Measurements from ENCODE around the gene SNTN.

The SNTN gene

DNA sequence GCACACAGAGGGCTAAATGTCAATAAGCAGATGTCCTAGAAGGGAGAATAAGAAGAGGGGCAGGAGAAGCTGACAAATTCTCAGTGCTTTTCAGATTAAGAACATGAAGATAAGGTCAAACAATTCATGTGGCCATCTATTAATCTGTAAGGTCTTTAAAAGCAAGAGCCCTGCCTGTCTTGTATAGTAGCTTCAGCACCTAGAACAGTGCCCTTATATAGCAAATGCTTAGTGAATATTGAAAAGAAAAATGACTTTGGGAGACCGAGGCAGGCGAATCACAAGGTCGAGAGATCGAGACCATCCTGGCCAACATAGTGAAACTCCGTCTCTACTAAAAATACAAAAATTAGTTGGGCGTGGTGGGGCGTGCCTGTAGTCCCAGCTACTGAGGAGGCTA lies 18.1 kb downstream of the SNTN start:
- in situ Hi-C loops (cut with HindIII; ENCODE audit: low sequenced_read_pairs): loop anchor here (25.0 kb wide), 1 partner anchor 142 kb away; the partner anchor contains the start of gene C3orf49

DNA sequence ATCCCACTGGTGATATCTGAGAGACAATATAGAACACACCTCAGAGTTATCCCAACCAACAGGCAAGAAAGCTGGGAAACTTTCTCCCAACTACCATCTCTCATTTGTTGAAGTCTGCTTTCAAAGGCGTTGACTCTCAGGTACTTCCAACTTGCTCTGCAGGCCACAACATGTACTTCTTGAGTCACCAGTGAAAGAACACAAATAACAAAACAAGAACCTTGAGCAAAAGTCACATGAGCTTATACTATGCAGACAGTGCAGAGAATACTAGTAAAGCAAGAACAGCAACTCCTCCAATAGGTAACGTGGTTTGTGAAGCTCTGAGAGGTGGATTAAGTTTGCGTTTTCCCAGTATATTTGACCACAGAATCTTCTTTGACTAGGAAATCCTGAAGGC lies 20.6 kb downstream of the SNTN start:
- in situ Hi-C loops (cut with HindIII; ENCODE audit: low sequenced_read_pairs): loop anchor here (25.0 kb wide), 1 partner anchor 139 kb away; the partner anchor contains the start of gene C3orf49

DNA sequence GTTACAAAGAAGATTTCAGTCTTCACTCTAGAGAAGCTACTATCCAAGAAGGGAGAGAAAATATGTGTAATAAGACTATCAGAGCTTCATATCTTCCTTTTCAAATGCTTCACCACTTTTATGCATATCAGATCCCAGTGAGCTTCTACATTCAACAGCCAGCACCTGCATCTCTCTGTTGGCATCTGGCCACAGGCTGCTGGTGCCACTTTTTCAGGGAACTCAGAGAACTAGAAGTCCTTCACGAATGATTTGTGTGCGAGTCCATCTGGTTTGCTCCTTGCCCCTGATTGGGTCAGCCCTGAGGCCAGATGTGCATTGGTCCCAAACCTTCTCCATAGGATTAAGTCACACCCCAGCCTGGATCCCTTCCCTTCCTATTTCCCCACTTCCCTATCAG lies 22.1 kb downstream of the SNTN start:
- in situ Hi-C loops (cut with HindIII; ENCODE audit: low sequenced_read_pairs): loop anchor here (25.0 kb wide), 1 partner anchor 138 kb away; the partner anchor contains the start of gene C3orf49

DNA sequence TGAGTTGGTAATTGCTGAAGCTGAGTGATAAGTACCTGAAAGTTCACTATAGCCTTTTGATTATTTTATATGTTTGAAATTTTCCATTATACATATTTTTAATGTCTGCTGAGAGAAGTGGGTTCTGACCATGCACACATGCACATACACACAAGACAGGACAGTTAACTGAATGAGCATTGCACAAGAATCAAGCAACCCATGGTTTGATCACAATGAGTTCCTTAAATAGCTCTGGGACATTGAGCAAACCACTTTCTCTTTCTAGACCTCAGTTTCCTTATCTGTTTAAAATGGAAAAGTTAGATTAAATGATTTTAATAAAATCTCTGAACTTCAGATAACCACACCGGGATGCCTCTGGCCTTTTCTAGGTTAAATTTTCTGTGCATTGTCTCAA lies 26.7 kb downstream of the SNTN start:
- in situ Hi-C loops (cut with HindIII; ENCODE audit: low sequenced_read_pairs): loop anchor here (5.0 kb wide), 1 partner anchor 62 kb away; no protein-coding TSS in a partner anchor

DNA sequence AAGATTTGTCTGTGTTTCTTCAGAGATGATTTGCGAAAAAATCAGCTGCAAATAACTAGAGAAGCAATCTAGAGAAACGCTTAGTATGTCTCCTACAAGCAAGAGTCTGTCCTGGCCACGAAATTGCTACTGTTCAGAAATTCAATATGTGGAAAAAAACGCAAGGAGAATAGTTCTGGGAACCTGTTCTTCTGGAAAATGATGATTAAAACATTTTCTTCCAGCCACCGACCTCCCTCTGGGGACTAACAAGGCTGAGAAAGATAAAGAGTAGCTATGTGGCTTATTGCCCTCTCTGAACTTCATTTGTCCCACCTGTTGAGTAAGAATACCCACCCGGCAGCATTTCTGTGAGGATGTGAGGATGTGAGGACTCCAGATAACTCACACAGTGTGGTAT lies 31.6 kb downstream of the SNTN start:
- in situ Hi-C loops (cut with HindIII; ENCODE audit: low sequenced_read_pairs): no loop called here

DNA sequence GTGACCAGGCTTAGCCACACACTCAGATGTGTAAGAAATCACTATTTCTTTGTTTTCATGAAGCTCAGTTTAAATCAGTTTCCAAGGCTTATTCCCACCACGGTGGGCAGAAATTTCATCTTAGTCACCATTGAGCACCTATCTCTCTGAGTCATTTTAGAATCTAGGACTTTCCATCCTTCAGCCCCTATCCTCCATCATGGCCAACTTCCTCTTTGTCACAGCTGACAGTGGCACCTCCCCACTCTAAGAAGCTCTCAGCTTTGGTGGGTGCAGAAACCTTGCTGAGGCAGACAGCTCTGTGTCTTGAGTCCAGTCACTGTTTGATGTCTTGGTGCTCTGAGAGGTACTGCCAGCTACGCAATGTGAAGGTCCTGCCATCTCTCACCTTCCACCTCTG lies 32.9 kb downstream of the SNTN start:
- in situ Hi-C loops (cut with HindIII; ENCODE audit: low sequenced_read_pairs): no loop called here

DNA sequence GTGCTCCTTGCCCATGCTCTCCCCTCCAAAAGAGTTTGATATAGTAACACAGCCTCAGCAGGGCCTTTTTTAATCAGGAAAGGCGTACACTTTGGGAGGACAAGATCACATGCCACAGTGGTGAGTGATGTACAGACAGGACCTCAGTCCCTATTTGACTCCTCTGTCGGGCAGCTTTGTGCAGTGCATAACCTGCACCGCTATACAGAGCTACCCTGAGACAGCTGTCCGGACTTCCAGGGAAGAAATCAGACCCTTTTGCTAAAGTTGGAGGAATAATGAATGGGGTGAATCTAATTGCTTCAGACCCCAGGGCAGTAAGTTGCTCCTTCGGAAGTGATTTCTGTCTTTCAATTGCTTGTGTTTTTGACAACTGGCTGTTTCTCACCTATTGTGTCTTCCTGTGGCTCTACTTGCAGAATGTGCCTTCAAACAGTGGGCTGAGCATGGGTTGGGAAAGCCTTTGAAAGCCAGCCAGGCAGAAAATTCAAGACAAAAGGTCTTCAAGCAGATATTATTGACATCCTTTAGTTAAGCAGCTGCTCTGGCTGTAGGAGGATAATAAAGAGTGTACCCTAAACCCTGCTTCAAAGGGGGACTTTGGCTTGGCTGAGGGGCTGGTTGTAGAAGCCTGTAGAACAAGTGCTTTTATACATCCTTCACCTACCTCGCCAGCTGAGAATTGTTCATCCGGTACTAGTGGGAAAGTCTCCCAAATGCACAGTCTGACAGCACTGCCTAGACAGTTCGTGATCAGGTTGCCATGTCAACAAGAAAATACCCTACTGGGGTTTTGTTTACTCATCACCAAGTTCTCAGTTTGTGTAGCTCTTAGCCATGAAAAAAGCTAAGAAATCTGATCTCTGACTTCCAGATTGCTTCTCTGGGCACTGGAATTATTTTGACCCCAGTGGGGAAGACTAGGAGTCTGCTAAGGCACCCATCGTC lies 35.1 kb downstream of the SNTN start:
- in situ Hi-C loops (cut with HindIII; ENCODE audit: low sequenced_read_pairs): no loop called here

DNA sequence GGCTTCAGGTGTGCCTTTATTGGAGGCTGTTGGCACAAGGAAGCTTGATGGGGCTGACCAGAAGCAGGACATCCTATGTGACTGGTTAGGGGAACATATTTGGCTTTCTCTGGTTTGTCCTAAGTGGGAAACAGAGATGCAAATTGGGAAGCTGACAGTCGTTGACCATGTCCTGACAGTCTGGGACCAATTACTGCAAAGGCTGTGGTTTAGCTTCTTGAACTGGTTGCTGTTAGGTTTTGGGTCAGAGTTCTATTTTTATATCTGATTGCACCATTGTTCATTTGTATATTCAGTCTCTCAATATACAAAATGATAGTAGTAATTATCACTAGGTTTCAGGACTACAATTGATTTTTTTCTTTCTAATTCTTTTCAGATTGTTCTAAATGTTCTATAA lies 36.8 kb downstream of the SNTN start:
- in situ Hi-C loops (cut with HindIII; ENCODE audit: low sequenced_read_pairs): no loop called here

DNA sequence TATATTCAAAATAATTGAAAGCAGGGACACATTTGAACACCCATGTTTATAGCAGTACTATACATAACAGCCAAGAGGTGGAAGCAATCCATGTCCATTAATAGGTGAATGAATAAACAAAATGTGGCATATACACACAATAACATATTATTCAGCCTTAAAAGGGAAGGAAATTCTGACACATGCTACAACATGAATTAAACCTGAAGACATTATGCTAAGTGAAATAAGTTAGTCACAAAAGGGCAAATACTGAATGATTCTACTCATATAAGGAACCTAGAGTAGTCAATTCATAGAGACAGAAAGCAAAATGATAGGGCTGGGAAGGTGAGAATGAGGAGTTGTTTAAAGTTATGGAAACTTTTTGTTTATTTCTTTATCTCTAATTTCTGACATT lies 40.9 kb downstream of the SNTN start:
- in situ Hi-C loops (cut with HindIII; ENCODE audit: low sequenced_read_pairs): no loop called here

DNA sequence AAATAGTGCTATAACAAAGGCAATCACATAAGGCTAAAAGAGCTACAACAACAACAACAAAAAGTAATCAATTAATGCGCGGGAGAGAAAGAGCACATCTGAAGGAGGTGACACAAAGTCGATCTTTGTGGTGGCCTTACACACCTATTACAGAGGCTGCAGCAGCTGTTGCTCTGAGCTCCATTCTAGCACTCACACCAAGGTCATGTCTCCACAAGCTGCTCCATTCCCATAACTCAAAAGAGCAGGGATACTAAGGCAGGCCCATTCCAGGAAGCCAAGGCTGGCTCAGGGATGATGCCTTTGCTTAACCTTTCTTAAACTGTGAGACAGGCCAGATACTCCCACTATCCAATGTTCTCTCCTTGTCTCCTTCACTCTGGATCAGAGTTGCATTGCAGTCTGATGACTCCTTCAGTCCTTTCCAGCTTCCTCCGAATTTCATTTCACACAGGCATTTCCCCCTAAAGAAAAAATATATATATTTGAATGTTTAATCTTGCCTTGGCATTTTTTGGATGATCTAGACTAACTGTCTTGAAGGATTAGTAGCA lies 52.7 kb downstream of the SNTN start:
- in situ Hi-C loops (cut with HindIII; ENCODE audit: low sequenced_read_pairs): no loop called here

DNA sequence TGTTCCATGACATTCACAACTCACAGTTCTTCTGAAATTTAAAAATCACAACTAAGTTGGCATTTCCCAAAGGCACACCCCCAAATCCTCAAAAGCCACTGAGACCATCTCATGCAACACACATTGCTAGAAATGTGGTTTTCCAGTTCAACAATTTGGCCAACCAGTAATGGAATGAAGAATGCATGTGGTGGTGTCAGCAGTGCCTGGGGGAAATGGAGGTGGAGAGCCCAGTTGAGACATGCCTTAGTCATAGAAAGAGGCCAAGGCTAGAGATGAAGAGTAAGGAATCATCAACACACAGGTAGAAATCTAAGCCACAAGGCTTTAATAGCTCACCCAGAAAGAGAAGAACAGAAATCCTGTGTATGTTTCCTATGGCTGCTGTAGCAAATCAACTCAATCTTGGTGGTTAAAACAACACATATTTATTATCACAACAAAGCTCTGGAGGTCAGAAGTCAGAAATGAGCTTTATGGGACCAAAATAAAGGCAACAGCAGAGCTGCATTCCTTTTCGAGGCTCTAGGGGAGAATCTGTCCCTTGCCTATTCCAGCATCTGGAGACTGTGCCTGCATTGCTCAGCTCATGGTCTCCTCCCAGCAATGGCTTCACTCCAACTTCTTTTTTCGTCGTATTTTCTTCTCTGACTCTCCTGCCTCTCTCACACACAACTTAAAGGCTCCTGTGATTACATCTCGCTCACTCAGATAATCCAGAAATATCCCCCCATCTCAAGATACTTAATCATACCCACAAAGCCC lies 54.0 kb downstream of the SNTN start:
- in situ Hi-C loops (cut with HindIII; ENCODE audit: low sequenced_read_pairs): no loop called here

DNA sequence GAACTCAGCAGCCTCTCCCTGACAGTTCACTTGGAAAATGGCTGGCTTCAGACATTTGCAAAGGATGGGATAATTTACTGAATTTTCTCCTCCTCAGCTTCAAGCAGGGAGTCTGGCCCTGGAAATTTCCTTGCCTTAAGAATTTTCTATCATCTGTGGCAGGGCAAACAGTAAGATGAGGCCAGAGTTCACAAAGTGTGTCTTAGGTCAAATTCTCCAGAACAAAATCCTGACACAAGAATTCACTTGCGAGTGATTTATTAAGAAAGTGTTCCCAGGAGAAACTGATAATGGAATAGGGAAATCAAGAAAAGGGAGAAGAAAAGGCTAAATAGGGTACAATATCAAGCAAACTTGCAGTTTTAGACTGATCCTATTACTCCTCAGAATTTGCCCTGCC lies 55.3 kb downstream of the SNTN start:
- in situ Hi-C loops (cut with HindIII; ENCODE audit: low sequenced_read_pairs): no loop called here

DNA sequence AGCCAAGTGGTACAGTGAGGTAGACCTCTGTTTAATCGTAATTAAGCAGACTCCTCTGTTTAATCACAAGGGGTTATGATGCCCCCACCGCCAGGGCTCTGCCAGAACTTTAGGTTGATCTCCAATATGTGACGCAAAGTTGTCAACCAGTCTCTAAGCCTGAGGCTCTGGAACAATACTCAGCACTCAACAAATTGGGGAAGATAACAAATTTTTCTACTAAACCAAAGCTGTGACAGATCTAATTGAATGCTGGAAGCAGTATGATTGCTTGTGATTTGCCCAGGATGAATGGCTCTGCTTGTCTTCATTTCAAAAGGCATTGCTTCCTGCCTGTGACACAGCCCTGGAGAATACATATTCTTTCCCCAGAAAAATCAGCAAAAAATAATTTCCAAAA lies 57.1 kb downstream of the SNTN start:
- in situ Hi-C loops (cut with HindIII; ENCODE audit: low sequenced_read_pairs): no loop called here

Measured in endothelial cell of hepatic sinusoid (primary cell).